Esophagus squamous epithelium (tissue), 5 donors: ENCODE data around the gene HTR3A. TPM values are rescaled to one million over a fixed set of nuclear protein-coding genes. Genes with fewer than 3 reads are reported as not detected.

Source experiments
- DNase-seq: peaks from one replicate; lab custom pipeline; 2025; lab: John Stamatoyannopoulos, UW
- H3K27ac ChIP-seq, 4 donors: fragments of 200-600 bp; sonication (generic); one replicate each; pipeline ENCODE4 v1.5.1; 2016 to 2019; ENCODE audit warnings: mild to moderate bottlenecking in 1 of 4
- H3K27me3 ChIP-seq, 4 donors: fragments of 200-600 bp; sonication (generic); 1 replicate in 3 of 4; 2 replicates in 1 of 4; pipeline versions ENCODE4 v1.5.1 to v1.6.0; 2017 to 2021; ENCODE audit warnings: antibody characterized with exemption in 1 of 4
- H3K36me3 ChIP-seq, 3 donors: fragments of 200-600 bp; sonication (generic); one replicate each; pipeline ENCODE4 v1.5.1; 2016 to 2019
- H3K4me1 ChIP-seq, 3 donors: fragments of 200-600 bp; sonication (generic); one replicate each; pipeline ENCODE4 v1.5.1; 2017 to 2019
- H3K4me3 ChIP-seq, 4 donors: fragments of 200-600 bp; sonication (generic); 1 replicate in 3 of 4; 2 replicates in 1 of 4; pipeline ENCODE4 v1.5.1; 2016 to 2019; ENCODE audit warnings: mild to moderate bottlenecking in 2 of 4, moderate library complexity in 1 of 4
- H3K9me3 ChIP-seq, 3 donors: fragments of 200-600 bp; sonication (generic); one replicate each; pipeline ENCODE4 v1.5.1; 2016 to 2019
- CTCF ChIP-seq, 6 experiments: fragments of 450-650 bp in 4 of 6; fragments of 200-600 bp in 2 of 6; sonication (generic) in 2 of 6; IDR thresholded peaks; one replicate each; pipeline ENCODE4 v1.5.1; 2016 to 2019; ENCODE audit warnings: antibody characterized with exemption in 6 of 6, mild to moderate bottlenecking in 4 of 6, moderate library complexity in 4 of 6
- POLR2A ChIP-seq, 4 donors: fragments of 450-650 bp; IDR thresholded peaks; one replicate each; pipeline ENCODE4 v1.6.1; 2017; ENCODE audit warnings: antibody characterized with exemption in 4 of 4, mild to moderate bottlenecking in 4 of 4, moderate library complexity in 3 of 4
- WGBS, 2 donors: methylation state at CpG; one replicate each; pipeline ENCODE4 v1.1.5; 2018; 5-methylcytosine and 5-hydroxymethylcytosine counted together
- intact Hi-C: fragments of 100-400 bp; cut with DNase I; formaldehyde crosslinking; loops from one replicate; pipeline ENCODE4 v1.15.0; 2022
- total RNA-seq, 4 donors: library from RNA; depleted of rRNA; stranded (reverse); fragments of >200 nt; gene quantifications; one replicate each; pipeline ENCODE4 v1.1.0, GENCODE V29; 2016
- donor health status: DM: yes; HTN: yes; CAD: no.

Gene HTR3A
- total RNA-seq, 4 donors from 2014 or later: not detected

- no peaks in the 10 kb centered on the region for H3K4me1 ChIP-seq
- no peaks in the 10 kb centered on the region for H3K9me3 ChIP-seq
- peaks cover 0 to 14% (median 0%) of the 10 kb centered on the region in 4 donors for H3K27me3 ChIP-seq
- no peak for TF ChIP-seq POLR2A (IDR thresholded peaks at IDR 0.05)
- no peak for TF ChIP-seq CTCF (IDR thresholded peaks at IDR 0.05)
- 55 to 77% methylated on average over 8 to 9 of the region's 9 CpGs for WGBS, 2 donors
- no peaks in the 10 kb centered on the region for H3K36me3 ChIP-seq
- DNase-seq: no peak
- H3K4me3 ChIP-seq: no peak overlapping the region
- intact Hi-C loops: no loop called here
- H3K27ac ChIP-seq: no peak overlapping the region
These were observed 14.1 kb upstream of the HTR3A start for GRCh38 chr11:113960702-113961330.

GRCh38 chr11:113967361-113967760 lies 7.5 kb upstream of the HTR3A start:
- H3K27me3 ChIP-seq: peaks cover 0 to 17% (median 0%) of the 10 kb centered on the region in 4 donors
- intact Hi-C loops: no loop called here
- H3K4me1 ChIP-seq: no peaks in the 10 kb centered on the region
- H3K27ac ChIP-seq: no peak overlapping the region
- TF ChIP-seq POLR2A (IDR thresholded peaks at IDR 0.05): no peak
- TF ChIP-seq CTCF (IDR thresholded peaks at IDR 0.05): no peak
- no peak overlapping the region for H3K4me3 ChIP-seq
- no peaks in the 10 kb centered on the region for H3K9me3 ChIP-seq
- no peaks in the 10 kb centered on the region for H3K36me3 ChIP-seq
- DNase-seq: no peak
- WGBS, 2 donors: 23 to 57% methylated on average over 1 of the region's 1 CpG

- Histone ChIP-seq H3K27me3 (peaks cover 0 to 32% (median 0%) of the 10 kb centered on the region in 4 donors), H3K36me3 (no peaks in the 10 kb centered on the region), H3K4me1 (peaks cover 0 to 9% (median 0%) of the 10 kb centered on the region in 3 donors), H3K27ac (no peak overlapping the region), H3K4me3 (no peak overlapping the region), H3K9me3 (no peaks in the 10 kb centered on the region)
- intact Hi-C loops: no loop called here
- no peak for TF ChIP-seq POLR2A (IDR thresholded peaks at IDR 0.05)
- TF ChIP-seq CTCF (IDR thresholded peaks at IDR 0.05): no peak
- DNase-seq: no peak
- WGBS, 2 donors: 72 to 75% methylated on average over 11 to 15 of the region's 15 CpGs
These were observed 3.3 kb upstream of the HTR3A start for GRCh38 chr11:113971506-113972195.

GRCh38 chr11:113977071-113977490 lies 2.2 kb downstream of the HTR3A start:
- DNase-seq: no peak
- intact Hi-C loops: no loop called here
- H3K4me3 ChIP-seq: no peak overlapping the region
- no peak for TF ChIP-seq CTCF (IDR thresholded peaks at IDR 0.05)
- TF ChIP-seq POLR2A (IDR thresholded peaks at IDR 0.05): no peak
- H3K9me3 ChIP-seq: no peaks in the 10 kb centered on the region
- H3K36me3 ChIP-seq: no peaks in the 10 kb centered on the region
- peaks cover 0 to 9% (median 0%) of the 10 kb centered on the region in 3 donors for H3K4me1 ChIP-seq
- no peak overlapping the region for H3K27ac ChIP-seq
- H3K27me3 ChIP-seq: peaks cover 0 to 49% (median 0%) of the 10 kb centered on the region in 4 donors
- 49 to 61% methylated on average over 4 of the region's 4 CpGs for WGBS, 2 donors

GRCh38 chr11:113977701-113978100 lies 2.8 kb downstream of the HTR3A start:
- Histone ChIP-seq H3K36me3 (no peaks in the 10 kb centered on the region), H3K4me1 (peaks cover 0 to 9% (median 0%) of the 10 kb centered on the region in 3 donors), H3K27me3 (peaks cover 0 to 49% (median 0%) of the 10 kb centered on the region in 4 donors), H3K4me3 (no peak overlapping the region), H3K27ac (no peak overlapping the region), H3K9me3 (no peaks in the 10 kb centered on the region)
- no peak for DNase-seq
- intact Hi-C loops: no loop called here
- TF ChIP-seq CTCF (IDR thresholded peaks at IDR 0.05) (no peak), POLR2A (IDR thresholded peaks at IDR 0.05) (no peak)
- WGBS, 2 donors: 65 to 87% methylated on average over 7 to 11 of the region's 11 CpGs
